Fibroblast of peridontal ligament (primary cell): ENCODE results near the gene C11orf86.

ENCODE experiments used
- DNase-seq: peaks from one replicate; pipeline ENCODE4 v3.0.0-alpha.2; 2010; ENCODE audit errors: extremely low read depth

The C11orf86 gene

GRCh38 chr11:67024966-67025365 is 49.9 kb downstream of the C11orf86 start:
- no peak for DNase-seq

GRCh38 chr11:67025750-67026149 is 50.6 kb downstream of the C11orf86 start:
- no peak for DNase-seq
